Renal pelvis (tissue), 4 donors: ENCODE data around the gene KDM7A. TPM values are rescaled to one million over a fixed set of nuclear protein-coding genes. Genes with fewer than 3 reads are reported as not detected.
"Not testable (repeated sequence)": the region's sequence is repeated elsewhere in the genome, so short reads cannot be mapped to it uniquely, and the experiment has no call there.

Experiments
- DNase-seq: peaks from one replicate; pipeline ENCODE4 v3.0.0-alpha.2; 2013
- polyA plus RNA-seq, 3 donors: library from polyadenylated mRNA; unstranded; fragments of 120-200 nt; gene quantifications; one replicate each; pipeline ENCODE4 v1.2.1, GENCODE V29; 2013; ENCODE audit not compliant: insufficient read length in 3 of 3

KDM7A gene
- polyA plus RNA-seq, 3 donors: 9.5 to 18.2 (median 13.3) TPM

GRCh38 chr7:140206616-140207389, 30.0 kb upstream of the KDM7A start:
- no peak for DNase-seq

DNA sequence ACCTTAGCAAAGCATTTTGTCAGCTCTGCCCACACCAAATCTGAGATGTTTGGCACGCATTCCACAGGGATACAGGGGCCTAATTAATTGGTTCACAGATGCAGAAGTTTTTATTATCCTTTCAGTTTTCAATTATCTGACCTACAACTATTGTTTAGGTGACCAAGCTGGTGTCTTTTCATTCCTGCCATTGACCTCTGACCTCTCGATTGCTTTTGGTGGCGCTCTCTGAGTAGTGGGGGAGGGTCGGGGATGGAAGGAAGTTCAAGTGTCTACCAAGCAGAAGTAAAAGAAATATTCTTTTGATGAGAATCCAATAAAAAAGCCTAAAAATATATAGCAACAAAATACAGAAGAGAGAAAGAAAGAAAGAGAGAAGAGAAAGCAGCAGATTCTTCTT, 28.8 kb upstream of the KDM7A start:
- no peak for DNase-seq

GRCh38 chr7:140203556-140203955, 26.8 kb upstream of the KDM7A start:
- no peak for DNase-seq

DNA sequence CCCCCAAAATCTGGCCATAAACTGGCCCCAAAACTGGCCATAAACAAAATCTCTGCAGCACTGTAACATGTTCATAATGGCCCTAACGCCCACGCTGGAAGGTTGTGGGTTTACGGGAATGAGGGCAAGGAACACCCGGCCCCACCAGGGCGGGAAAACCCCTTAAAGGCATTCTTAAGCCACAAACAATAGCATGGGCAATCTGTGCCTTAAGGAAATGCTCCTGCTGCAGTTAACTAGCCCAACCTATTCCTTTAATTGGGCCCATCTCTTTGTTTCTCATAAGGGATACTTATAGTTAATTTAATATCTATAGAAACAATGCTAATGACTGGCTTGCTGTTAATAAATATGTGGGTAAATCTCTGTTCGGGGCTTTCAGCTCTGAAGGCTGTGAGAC, 26.2 kb upstream of the KDM7A start:
- not testable (repeated sequence) for DNase-seq

GRCh38 chr7:140201393-140201792, 24.6 kb upstream of the KDM7A start:
- no peak for DNase-seq

GRCh38 chr7:140200061-140200989, 23.5 kb upstream of the KDM7A start:
- DNase-seq: no peak

DNA sequence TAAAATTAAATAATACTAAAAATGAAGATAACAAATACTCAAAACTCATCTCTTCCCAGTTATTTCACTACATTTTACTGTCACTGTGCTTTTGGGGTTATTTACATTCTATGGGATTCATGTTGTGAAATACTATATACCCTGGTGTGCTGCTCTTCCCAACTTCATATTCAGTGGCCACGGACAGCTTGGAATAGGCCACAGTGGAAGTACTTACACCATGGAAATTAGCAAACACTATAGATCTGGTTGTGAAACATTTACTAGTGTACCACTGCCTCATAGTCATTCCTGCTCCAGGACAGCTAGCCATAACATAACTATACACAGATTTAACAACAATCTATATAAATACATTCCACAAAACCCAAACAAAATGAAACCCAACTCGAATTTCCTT, 21.2 kb upstream of the KDM7A start:
- DNase-seq: no peak

- no peak for DNase-seq
Observed at GRCh38 chr7:140197218-140197890, 20.6 kb upstream of the KDM7A start.

- no peak for DNase-seq
Observed at GRCh38 chr7:140196361-140197217, 19.8 kb upstream of the KDM7A start.

DNA sequence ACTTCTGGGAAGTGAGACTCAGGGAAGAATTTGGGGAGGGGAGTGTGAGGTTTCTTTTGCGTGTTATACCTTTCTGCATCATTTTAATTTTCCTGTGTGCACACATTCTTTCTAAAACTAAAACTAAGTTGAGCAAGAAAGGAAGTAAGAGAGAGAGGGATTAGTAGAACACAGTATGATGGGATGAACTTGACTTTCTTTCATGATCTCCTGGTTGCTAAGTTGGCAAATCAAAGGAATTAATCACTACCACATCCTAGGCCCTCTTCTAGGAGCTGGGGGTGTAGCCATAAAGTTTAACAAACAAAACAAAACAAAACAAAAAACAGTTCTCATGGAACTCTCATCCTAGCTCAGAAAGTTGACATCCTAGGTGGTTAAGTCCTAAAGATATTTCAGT, 19.1 kb upstream of the KDM7A start:
- DNase-seq: no peak

DNA sequence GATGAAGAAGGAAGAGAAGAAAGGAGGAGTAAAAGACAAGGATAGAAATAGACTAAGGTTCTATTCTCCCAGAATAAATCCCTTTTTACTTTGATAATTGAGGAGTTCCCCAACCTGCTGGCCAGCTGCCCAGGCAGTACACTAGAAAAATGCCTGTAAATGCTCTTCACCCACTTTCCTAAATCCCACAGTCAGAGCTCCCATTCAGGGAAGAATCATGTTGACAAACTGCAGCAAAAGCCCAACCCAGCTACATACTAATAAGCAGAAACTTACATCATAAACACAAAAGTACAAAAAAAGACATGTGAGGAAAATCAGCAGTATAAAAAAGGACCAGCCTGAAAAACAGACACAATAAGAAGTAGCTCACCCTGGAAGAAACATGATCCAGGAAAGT, 15.8 kb upstream of the KDM7A start:
- DNase-seq: no peak

DNA sequence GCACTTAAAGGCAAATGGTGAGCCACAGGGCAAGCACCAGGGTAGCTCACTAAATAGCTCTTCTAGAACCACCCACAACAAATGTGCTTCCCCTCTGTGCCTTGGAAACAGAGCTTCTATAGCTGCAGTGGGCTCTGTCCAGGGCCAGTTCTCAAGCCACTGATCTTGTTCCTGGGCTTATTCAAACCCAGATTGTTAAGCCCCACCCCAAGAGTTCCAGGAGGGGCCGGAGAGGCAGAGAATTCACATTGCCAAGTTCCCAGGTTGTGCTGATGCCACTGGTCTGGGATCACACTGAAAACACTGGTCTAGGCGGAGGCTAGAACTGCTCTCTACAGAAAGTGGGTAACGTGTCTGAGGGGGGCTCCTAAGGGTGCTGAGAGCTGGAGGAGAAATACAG, 15.4 kb upstream of the KDM7A start:
- DNase-seq: no peak

- no peak for DNase-seq
Observed at GRCh38 chr7:140190588-140190987, 13.8 kb upstream of the KDM7A start.

DNA sequence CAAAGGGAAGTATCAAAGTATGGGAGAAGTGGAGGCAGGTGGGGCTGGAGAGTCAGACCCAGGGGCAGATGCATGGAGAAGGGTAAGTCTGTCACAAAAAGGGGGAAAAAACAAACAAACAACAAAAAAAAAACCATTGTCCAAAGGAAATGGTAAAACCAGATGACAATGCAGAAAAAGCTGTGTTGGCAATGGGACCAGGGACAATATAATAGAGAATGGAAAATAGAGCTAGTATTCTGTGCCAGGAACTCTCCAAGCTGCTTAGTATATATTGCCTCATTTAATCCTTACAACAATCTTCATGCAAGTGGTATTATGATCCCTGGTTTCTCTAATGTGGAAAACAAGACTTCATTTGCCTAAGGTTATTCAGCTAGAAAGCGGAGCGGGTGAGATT, 13.1 kb upstream of the KDM7A start:
- no peak for DNase-seq

- DNase-seq: no peak
Observed at GRCh38 chr7:140182917-140183316, 6.1 kb upstream of the KDM7A start.

- DNase-seq: no peak
Observed at GRCh38 chr7:140179339-140179738, 2.6 kb upstream of the KDM7A start.

- DNase-seq: no peak
Observed at GRCh38 chr7:140176122-140176701, 571 bp downstream of the KDM7A start.

DNA sequence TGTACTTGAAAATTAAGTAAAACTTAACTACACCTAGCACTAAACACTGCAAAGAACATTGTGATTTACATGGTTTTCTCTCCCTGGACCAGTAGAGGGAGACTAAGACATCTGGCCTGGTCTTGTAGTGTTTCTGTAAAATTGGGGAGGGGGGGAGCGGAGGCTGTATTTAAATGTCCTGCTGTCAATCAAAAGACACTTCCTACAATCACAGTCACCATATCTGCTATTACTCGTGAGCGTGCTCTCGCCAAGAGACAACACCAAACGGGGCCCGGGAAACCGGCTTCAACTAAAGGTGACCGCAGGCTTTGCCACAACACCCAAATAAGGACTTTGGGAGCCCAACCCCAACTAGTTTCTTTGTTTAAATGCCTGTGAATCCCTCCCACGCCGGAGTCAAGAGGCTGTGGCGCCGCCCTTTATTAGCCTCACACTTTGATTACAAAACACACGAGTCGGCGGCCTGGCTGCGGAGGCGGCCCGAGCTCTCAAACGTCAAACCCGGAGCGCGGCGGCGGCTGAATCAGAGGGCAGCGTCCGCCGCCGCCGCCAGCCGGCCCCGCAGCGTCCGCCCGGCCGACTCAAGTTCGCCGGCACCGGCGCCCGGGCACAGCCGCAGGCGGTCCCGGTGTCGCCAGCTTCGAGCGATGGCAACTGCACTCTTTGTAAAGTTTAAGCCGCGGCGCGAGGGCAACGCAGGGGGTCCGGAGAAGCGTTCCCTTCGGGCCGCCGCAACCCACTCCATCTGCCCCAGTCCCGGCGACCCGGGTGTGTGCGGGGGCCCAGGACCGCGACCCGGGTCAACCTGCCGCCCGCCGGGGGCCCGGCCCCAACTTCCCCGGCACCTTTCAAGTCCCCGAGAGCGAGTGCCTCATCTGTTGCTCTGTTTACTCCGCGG, 1.3 kb downstream of the KDM7A start:
- peak; percentile 93 for DNase-seq

- DNase-seq: no peak
Observed at GRCh38 chr7:140174217-140174616, 2.6 kb downstream of the KDM7A start.

DNA sequence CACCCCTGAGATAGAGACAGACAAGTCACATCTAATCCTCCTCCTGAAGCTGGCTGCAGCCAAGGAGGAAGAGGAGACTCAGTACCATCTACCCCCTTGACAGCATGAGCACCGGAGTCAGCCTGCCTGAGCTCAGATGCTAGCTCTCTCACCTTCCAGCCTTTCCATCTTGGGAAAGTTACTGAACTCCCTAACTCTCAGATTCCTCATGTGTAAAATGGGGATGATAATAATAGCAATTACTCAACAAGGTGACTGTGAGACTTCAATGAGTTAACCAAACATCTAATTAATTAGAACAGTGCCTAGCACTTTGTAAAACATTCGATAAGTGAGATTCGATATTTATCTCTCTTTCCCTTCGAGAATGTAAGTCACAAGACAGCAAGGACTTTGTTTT, 6.4 kb downstream of the KDM7A start:
- DNase-seq: no peak
